Chondrocyte (in vitro differentiated cells): ENCODE data around the gene PPCS. TPM values are rescaled to one million over a fixed set of nuclear protein-coding genes. Genes with fewer than 3 reads are reported as not detected.
"Not testable (repeated sequence)": the region's sequence is repeated elsewhere in the genome, so short reads cannot be mapped to it uniquely, and the experiment has no call there.

Source experiments
- DNase-seq: peaks from one replicate; pipeline ENCODE4 v3.0.0; 2021; ENCODE audit warnings: mixed read lengths, low spot score
- H3K27ac Mint-ChIP-seq: one replicate; pipeline ENCODE4 v1.8.0; 2021; ENCODE audit warnings: mild to moderate bottlenecking, moderate library complexity, mixed read lengths; ENCODE audit not compliant: unreplicated experiment
- H3K27me3 Mint-ChIP-seq: 2 replicates; pipeline ENCODE4 v1.8.0; 2021; ENCODE audit warnings: low read depth, mixed read lengths
- H3K36me3 Mint-ChIP-seq: 2 replicates; pipeline ENCODE4 v1.8.0; 2021; ENCODE audit warnings: low read depth, mixed read lengths
- H3K4me1 Mint-ChIP-seq: 2 replicates; pipeline ENCODE4 v1.8.0; 2021; ENCODE audit warnings: low read depth, mild to moderate bottlenecking, mixed read lengths
- H3K4me3 Mint-ChIP-seq: one replicate; pipeline ENCODE4 v1.8.0; 2021; ENCODE audit warnings: mild to moderate bottlenecking, moderate library complexity, mixed read lengths; ENCODE audit not compliant: unreplicated experiment
- H3K9me3 Mint-ChIP-seq: 2 replicates; pipeline ENCODE4 v1.8.0; 2021; ENCODE audit warnings: low read depth, mixed read lengths
- CTCF ChIP-seq: fragments of 200-600 bp; sonication (generic); IDR thresholded peaks from 2 replicates; pipeline ENCODE4 v1.5.0; 2021; ENCODE audit warnings: antibody characterized with exemption, mild to moderate bottlenecking, moderate library complexity
- total RNA-seq: library from RNA; stranded (reverse); gene quantifications from 3 replicates; pipeline ENCODE4 v1.2.1, GENCODE V29; 2021

PPCS gene
- total RNA-seq, 1 donor from 2014 or later: 41.1 TPM

- H3K27ac Mint-ChIP-seq: no peak overlapping the region
- no peaks in the 10 kb centered on the region for H3K4me1 Mint-ChIP-seq
- no peaks in the 10 kb centered on the region for H3K27me3 Mint-ChIP-seq
- no peak overlapping the region for H3K4me3 Mint-ChIP-seq
- no peaks in the 10 kb centered on the region for H3K9me3 Mint-ChIP-seq
- DNase-seq: no peak
- TF ChIP-seq CTCF: no peak
- peaks cover 5% of the 10 kb centered on the region for H3K36me3 Mint-ChIP-seq
These were observed 28.0 kb downstream of the PPCS start for GRCh38 chr1:42484382-42484781.

GRCh38 chr1:42490237-42490636 is 33.9 kb downstream of the PPCS start:
- H3K27ac Mint-ChIP-seq: no peak overlapping the region
- H3K4me3 Mint-ChIP-seq: no peak overlapping the region
- H3K9me3 Mint-ChIP-seq: peaks cover 7% of the 10 kb centered on the region
- H3K27me3 Mint-ChIP-seq: no peaks in the 10 kb centered on the region
- peaks cover 4% of the 10 kb centered on the region for H3K4me1 Mint-ChIP-seq
- H3K36me3 Mint-ChIP-seq: peaks cover 3% of the 10 kb centered on the region
- DNase-seq: no peak
- no peak for TF ChIP-seq CTCF

- H3K4me3 Mint-ChIP-seq, H3K4me1 Mint-ChIP-seq, H3K27me3 Mint-ChIP-seq, H3K27ac Mint-ChIP-seq, DNase-seq: not testable (repeated sequence)
- H3K36me3 Mint-ChIP-seq: peaks cover 21% of the 10 kb centered on the region
- H3K9me3 Mint-ChIP-seq: peaks cover 23% of the 10 kb centered on the region
These were observed 45.7 kb downstream of the PPCS start for GRCh38 chr1:42502031-42502430.

GRCh38 chr1:42504535-42505128 is 48.3 kb downstream of the PPCS start:
- no peak for DNase-seq
- Mint-ChIP-seq H3K27ac (no peak overlapping the region), H3K27me3 (no peaks in the 10 kb centered on the region), H3K36me3 (peaks cover 18% of the 10 kb centered on the region), H3K4me1 (no peaks in the 10 kb centered on the region), H3K9me3 (peaks cover 23% of the 10 kb centered on the region), H3K4me3 (no peak overlapping the region)
- TF ChIP-seq CTCF: no peak

- H3K4me1 Mint-ChIP-seq: no peaks in the 10 kb centered on the region
- no peak overlapping the region for H3K27ac Mint-ChIP-seq
- peaks cover 33% of the 10 kb centered on the region for H3K9me3 Mint-ChIP-seq
- H3K4me3 Mint-ChIP-seq: no peak overlapping the region
- peaks cover 21% of the 10 kb centered on the region for H3K36me3 Mint-ChIP-seq
- no peaks in the 10 kb centered on the region for H3K27me3 Mint-ChIP-seq
- no peak for TF ChIP-seq CTCF
- no peak for DNase-seq
These were observed 50.2 kb downstream of the PPCS start for GRCh38 chr1:42506576-42506975.

Other genes starting within 250 kb of the PPCS start
- 26.3 to 30.9 TPM (median 29.2 TPM) in 3 replicates for gene FOXJ3, start 121.3 kb upstream of the PPCS start, total RNA-seq
- 0.18 to 0.27 TPM in 2 of 3 replicates, not detected in the other for gene RIMKLA, start 75.8 kb upstream of the PPCS start, total RNA-seq
- 0.30 to 0.56 TPM in 2 of 3 replicates, not detected in the other for gene ZMYND12, start 521 bp upstream of the PPCS start, total RNA-seq
- gene CCDC30, start 6.7 kb downstream of the PPCS start, total RNA-seq: 1.3 to 3.2 TPM (median 2.8 TPM) in 3 replicates
- 22.6 to 35.3 TPM (median 24.3 TPM) in 3 replicates for gene PPIH, start 201.9 kb downstream of the PPCS start, total RNA-seq
- 582 to 659 TPM (median 593 TPM) in 3 replicates for gene YBX1, start 225.9 kb downstream of the PPCS start, total RNA-seq